Measurements from ENCODE around the gene CAMTA1. TPM values are rescaled to one million over a fixed set of nuclear protein-coding genes. Genes with fewer than 3 reads are reported as not detected.
"Not testable (repeated sequence)": the region's sequence is repeated elsewhere in the genome, so short reads cannot be mapped to it uniquely, and the experiment has no call there.

Gene CAMTA1
- total RNA-seq, 1 donor from 2014 or later, result 62.9 TPM

GRCh38 chr1:6915999-6916565 is 130.8 kb downstream of the CAMTA1 start:
- H3K36me3 ChIP-seq, result no peaks in the 10 kb centered on the region
- H3K4me3 ChIP-seq, result no peak overlapping the region
- H3K27ac ChIP-seq, result no peak overlapping the region
- H3K4me1 ChIP-seq, result peaks cover 6% of the 10 kb centered on the region
- intact Hi-C loops (cut with DNase I), result no loop called here
- DNase-seq (ENCODE audit: extremely low spot score in 2 of 2), result no peak
- H3K27me3 ChIP-seq, result no peaks in the 10 kb centered on the region
- H3K9me3 ChIP-seq, result no peaks in the 10 kb centered on the region
- TF ChIP-seq, protein P1, sequence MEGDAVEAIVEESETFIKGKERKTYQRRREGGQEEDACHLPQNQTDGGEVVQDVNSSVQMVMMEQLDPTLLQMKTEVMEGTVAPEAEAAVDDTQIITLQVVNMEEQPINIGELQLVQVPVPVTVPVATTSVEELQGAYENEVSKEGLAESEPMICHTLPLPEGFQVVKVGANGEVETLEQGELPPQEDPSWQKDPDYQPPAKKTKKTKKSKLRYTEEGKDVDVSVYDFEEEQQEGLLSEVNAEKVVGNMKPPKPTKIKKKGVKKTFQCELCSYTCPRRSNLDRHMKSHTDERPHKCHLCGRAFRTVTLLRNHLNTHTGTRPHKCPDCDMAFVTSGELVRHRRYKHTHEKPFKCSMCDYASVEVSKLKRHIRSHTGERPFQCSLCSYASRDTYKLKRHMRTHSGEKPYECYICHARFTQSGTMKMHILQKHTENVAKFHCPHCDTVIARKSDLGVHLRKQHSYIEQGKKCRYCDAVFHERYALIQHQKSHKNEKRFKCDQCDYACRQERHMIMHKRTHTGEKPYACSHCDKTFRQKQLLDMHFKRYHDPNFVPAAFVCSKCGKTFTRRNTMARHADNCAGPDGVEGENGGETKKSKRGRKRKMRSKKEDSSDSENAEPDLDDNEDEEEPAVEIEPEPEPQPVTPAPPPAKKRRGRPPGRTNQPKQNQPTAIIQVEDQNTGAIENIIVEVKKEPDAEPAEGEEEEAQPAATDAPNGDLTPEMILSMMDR (IDR thresholded peaks at IDR 0.05), result no peak
- TF ChIP-seq POLR2AphosphoS5 (IDR thresholded peaks at IDR 0.05; ENCODE audit: insufficient read depth in 1 of 2, low read depth in 1 of 2) (no peak), POLR2A (IDR thresholded peaks at IDR 0.05) (no peak)

- TF ChIP-seq POLR2AphosphoS5 (IDR thresholded peaks at IDR 0.05; ENCODE audit: insufficient read depth in 1 of 2, low read depth in 1 of 2), result no peak
- TF ChIP-seq, protein P1 (IDR thresholded peaks at IDR 0.05), result no peak
- Histone ChIP-seq H3K4me1 (peaks cover 7% of the 10 kb centered on the region), H3K27ac (no peak overlapping the region), H3K27me3 (no peaks in the 10 kb centered on the region), H3K4me3 (no peak overlapping the region), H3K9me3 (no peaks in the 10 kb centered on the region), H3K36me3 (no peaks in the 10 kb centered on the region)
- no peak for DNase-seq (ENCODE audit: extremely low spot score in 2 of 2)
- intact Hi-C loops (cut with DNase I), result no loop called here
Measured at GRCh38 chr1:6917067-6917466, 131.8 kb downstream of the CAMTA1 start.

DNA sequence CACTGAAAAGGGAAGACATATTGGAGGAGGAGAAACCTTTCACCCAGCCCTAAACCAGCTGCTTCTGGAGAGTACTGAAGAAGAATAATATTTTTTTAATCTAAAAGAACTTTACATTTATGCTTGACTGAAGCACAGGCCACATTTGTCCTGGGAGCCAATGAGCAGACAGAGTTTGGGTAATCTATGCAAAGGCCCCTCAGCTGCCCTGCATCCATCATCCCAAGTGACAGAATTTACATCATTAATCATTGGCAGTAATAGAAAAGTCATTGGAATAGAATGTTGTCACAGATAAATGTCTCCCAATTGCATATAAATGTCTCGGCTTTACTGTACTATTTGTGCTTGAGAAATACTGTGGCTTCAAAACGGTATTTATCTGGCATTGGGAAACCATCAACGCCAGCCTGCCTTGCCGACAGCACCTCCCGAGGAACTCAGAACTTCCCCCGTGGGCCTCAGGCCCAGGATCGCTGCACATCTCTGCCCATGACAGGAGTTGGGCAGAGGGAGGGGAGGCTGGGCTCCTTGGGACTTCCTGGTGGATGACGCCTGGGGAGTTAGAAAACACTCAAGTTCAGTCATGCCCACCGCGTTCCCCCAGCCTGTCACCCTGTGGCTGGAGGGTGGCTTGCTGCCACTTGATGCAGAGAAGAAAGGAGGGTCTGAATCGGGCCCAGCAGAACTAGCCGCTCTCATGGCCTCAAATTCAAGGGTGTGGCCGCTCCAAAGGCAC is 133.1 kb downstream of the CAMTA1 start:
- Histone ChIP-seq H3K4me3 (no peak overlapping the region), H3K27me3 (no peaks in the 10 kb centered on the region), H3K9me3 (no peaks in the 10 kb centered on the region), H3K27ac (no peak overlapping the region), H3K36me3 (no peaks in the 10 kb centered on the region), H3K4me1 (peaks cover 20% of the 10 kb centered on the region)
- TF ChIP-seq POLR2A (IDR thresholded peaks at IDR 0.05), result no peak
- TF ChIP-seq POLR2AphosphoS5 (IDR thresholded peaks at IDR 0.05; ENCODE audit: insufficient read depth in 1 of 2, low read depth in 1 of 2), result no peak
- TF ChIP-seq, protein P1 (IDR thresholded peaks at IDR 0.05), result no peak
- no peak for DNase-seq (ENCODE audit: extremely low spot score in 2 of 2)
- intact Hi-C loops (cut with DNase I), result no loop called here

DNA sequence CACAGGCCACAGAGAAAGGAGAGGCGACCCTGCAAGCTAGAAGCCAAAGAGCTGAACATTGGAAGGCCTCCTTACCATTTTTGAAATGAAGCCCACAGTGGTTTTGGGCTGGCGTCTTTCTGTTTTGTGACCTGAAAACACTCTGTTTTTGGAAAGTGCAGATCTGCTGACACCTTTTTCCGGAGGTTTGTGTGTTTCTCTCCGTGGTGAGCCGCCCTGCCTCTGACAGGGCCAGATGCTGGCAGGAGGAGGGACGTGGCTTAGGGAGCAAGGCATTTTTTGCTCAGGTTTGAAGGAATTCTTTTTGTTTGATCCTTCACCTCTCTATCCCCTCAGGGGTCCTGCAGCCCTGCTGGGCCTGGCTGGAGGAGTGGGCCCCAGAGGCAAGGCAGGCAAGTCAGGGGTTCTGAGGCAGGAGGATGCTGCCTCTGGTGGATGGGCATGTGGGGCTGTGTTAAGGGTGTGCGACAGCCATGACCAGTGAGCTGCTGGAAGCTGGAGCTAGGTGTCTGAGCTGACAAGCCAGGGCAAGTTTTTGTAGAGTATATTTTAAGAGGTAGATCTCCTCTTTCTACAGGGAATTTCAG is 133.8 kb downstream of the CAMTA1 start:
- no peaks in the 10 kb centered on the region for H3K27me3 ChIP-seq
- H3K4me3 ChIP-seq, result no peak overlapping the region
- intact Hi-C loops (cut with DNase I), result no loop called here

GRCh38 chr1:6921506-6921905 is 136.3 kb downstream of the CAMTA1 start:
- H3K27me3 ChIP-seq; H3K36me3 ChIP-seq; intact Hi-C loops (cut with DNase I); H3K27ac ChIP-seq; H3K4me3 ChIP-seq; H3K9me3 ChIP-seq; DNase-seq (ENCODE audit: extremely low spot score in 2 of 2): not testable (repeated sequence)
- peaks cover 20% of the 10 kb centered on the region for H3K4me1 ChIP-seq

More for the DNA sequence above, 133.8 kb downstream of the CAMTA1 start:
- DNase-seq (ENCODE audit: extremely low spot score in 2 of 2), result no peak
- Histone ChIP-seq H3K27ac (no peak overlapping the region), H3K36me3 (no peaks in the 10 kb centered on the region), H3K9me3 (no peaks in the 10 kb centered on the region), H3K4me1 (peaks cover 20% of the 10 kb centered on the region)
- TF ChIP-seq POLR2A (IDR thresholded peaks at IDR 0.05), result no peak
- no peak for TF ChIP-seq POLR2AphosphoS5 (IDR thresholded peaks at IDR 0.05; ENCODE audit: insufficient read depth in 1 of 2, low read depth in 1 of 2)
- TF ChIP-seq, protein P1 (IDR thresholded peaks at IDR 0.05), result no peak
